ENCODE data around the gene C20orf96.
A peak's percentile ranks its signal among the peaks of the same experiment; 100 is the strongest.

GRCh38 chr20:290084-290831, at the start of gene C20orf96:
- TF ChIP-seq CTCF (conservative IDR thresholded peaks at IDR 0.05; ENCODE audit: low read depth in 2 of 2) (0 out of 4 replicates have a peak, but pooled peaks of 1 of the 2 experiments have one; percentile 33), ZNF462 (CRISPR knock-in tag; IDR thresholded peaks at IDR 0.05) (no peak), EZH2 (IDR thresholded peaks at IDR 0.05; ENCODE audit: low read depth, unreplicated experiment) (no peak), POLR2AphosphoS5 (IDR thresholded peaks at IDR 0.05; ENCODE audit: low read depth) (peak; percentile 70), REST (IDR thresholded peaks at IDR 0.05; ENCODE audit: unreplicated experiment) (no peak), CREB1 (CRISPR knock-in tag; IDR thresholded peaks at IDR 0.05; ENCODE audit: low read depth) (no peak), EZH2phosphoT487 (IDR thresholded peaks at IDR 0.05; ENCODE audit: unreplicated experiment) (no peak)
